ENCODE data around the gene EPB41L4B. TPM values are rescaled to one million over a fixed set of nuclear protein-coding genes. Genes with fewer than 3 reads are reported as not detected.

EPB41L4B gene
- total and polyA plus RNA-seq, 2 experiments from 2014 or later: 11.0 to 32.2 TPM

DNA sequence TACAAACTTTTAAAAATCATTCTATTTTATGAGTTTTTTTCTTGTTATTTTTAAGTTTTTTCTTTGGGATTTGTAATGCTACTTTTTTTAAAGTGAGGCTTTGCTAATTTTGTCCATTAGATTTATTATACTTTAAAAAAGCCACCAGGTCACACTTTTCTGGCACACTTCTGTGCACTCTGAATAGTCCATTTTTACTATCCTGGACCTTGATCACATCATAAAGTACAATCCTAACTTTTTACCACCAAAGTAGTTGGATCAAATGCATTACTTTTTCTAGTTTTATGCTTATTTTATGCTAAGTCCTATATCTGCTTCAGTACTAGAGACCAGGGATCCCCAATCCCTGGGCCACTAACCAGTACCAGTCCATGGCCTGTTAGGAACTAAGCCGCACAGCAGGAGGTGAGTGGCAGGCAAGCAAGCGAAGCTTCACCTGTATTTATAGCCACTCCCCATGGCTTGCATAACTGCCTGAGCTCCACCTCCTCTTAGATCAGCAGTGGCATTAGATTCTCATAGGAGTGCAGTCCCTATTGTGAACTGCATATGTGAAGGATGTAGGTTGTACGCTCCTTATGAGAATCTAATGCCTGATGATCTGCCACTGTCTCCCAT lies 169.8 kb downstream of the EPB41L4B start:
- Histone ChIP-seq H3K79me2 (replicated peaks; ENCODE audit: insufficient read depth) (no peaks in the 10 kb centered on the region), H3K27me3 (ENCODE audit: insufficient read depth) (no peaks in the 10 kb centered on the region), H3F3A (replicated peaks; ENCODE audit: low read depth) (no peaks in the 10 kb centered on the region), H3K4me2 (no peak overlapping the region), H3K4me1 (ENCODE audit: insufficient read depth) (no peaks in the 10 kb centered on the region), H3K9me2 (ENCODE audit: insufficient read depth) (no peaks in the 10 kb centered on the region), H4K20me1 (replicated peaks; ENCODE audit: insufficient read depth) (no peaks in the 10 kb centered on the region), H3K36me3 (ENCODE audit: insufficient read depth) (peaks cover 8% of the 10 kb centered on the region; the same call in 1 of the 2 replicates), H3K4me3 (no peak overlapping the region), H3K27ac (ENCODE audit: low read depth) (no peak overlapping the region), H2AFZ (no peak overlapping the region)
- ATAC-seq: no peak
- Mint-ChIP-seq H3K27me3 (ENCODE audit: insufficient read depth, low read depth, poor library complexity) (no peaks in the 10 kb centered on the region), H3K36me3 (ENCODE audit: low read depth) (peaks cover 10% of the 10 kb centered on the region), H3K4me3 (no peak overlapping the region), H3K9me3 (peaks cover 34% of the 10 kb centered on the region), H3K27ac (no peak overlapping the region), H3K4me1 (no peaks in the 10 kb centered on the region)
- TF ChIP-seq JUNB (IDR thresholded peaks at IDR 0.05; ENCODE audit: unreplicated experiment) (no peak), EZH2 (IDR thresholded peaks at IDR 0.05; ENCODE audit: low read depth, unreplicated experiment) (no peak), ZNF331 (CRISPR knock-in tag; IDR thresholded peaks at IDR 0.05; ENCODE audit: low read depth) (no peak), NANOG (IDR thresholded peaks at IDR 0.05; ENCODE audit: borderline replicate concordance) (no peak), ZNF114 (CRISPR knock-in tag; IDR thresholded peaks at IDR 0.05) (no peak), CREB1 (CRISPR knock-in tag; IDR thresholded peaks at IDR 0.05; ENCODE audit: low read depth) (no peak)
- TF ChIP-seq, protein P1, sequence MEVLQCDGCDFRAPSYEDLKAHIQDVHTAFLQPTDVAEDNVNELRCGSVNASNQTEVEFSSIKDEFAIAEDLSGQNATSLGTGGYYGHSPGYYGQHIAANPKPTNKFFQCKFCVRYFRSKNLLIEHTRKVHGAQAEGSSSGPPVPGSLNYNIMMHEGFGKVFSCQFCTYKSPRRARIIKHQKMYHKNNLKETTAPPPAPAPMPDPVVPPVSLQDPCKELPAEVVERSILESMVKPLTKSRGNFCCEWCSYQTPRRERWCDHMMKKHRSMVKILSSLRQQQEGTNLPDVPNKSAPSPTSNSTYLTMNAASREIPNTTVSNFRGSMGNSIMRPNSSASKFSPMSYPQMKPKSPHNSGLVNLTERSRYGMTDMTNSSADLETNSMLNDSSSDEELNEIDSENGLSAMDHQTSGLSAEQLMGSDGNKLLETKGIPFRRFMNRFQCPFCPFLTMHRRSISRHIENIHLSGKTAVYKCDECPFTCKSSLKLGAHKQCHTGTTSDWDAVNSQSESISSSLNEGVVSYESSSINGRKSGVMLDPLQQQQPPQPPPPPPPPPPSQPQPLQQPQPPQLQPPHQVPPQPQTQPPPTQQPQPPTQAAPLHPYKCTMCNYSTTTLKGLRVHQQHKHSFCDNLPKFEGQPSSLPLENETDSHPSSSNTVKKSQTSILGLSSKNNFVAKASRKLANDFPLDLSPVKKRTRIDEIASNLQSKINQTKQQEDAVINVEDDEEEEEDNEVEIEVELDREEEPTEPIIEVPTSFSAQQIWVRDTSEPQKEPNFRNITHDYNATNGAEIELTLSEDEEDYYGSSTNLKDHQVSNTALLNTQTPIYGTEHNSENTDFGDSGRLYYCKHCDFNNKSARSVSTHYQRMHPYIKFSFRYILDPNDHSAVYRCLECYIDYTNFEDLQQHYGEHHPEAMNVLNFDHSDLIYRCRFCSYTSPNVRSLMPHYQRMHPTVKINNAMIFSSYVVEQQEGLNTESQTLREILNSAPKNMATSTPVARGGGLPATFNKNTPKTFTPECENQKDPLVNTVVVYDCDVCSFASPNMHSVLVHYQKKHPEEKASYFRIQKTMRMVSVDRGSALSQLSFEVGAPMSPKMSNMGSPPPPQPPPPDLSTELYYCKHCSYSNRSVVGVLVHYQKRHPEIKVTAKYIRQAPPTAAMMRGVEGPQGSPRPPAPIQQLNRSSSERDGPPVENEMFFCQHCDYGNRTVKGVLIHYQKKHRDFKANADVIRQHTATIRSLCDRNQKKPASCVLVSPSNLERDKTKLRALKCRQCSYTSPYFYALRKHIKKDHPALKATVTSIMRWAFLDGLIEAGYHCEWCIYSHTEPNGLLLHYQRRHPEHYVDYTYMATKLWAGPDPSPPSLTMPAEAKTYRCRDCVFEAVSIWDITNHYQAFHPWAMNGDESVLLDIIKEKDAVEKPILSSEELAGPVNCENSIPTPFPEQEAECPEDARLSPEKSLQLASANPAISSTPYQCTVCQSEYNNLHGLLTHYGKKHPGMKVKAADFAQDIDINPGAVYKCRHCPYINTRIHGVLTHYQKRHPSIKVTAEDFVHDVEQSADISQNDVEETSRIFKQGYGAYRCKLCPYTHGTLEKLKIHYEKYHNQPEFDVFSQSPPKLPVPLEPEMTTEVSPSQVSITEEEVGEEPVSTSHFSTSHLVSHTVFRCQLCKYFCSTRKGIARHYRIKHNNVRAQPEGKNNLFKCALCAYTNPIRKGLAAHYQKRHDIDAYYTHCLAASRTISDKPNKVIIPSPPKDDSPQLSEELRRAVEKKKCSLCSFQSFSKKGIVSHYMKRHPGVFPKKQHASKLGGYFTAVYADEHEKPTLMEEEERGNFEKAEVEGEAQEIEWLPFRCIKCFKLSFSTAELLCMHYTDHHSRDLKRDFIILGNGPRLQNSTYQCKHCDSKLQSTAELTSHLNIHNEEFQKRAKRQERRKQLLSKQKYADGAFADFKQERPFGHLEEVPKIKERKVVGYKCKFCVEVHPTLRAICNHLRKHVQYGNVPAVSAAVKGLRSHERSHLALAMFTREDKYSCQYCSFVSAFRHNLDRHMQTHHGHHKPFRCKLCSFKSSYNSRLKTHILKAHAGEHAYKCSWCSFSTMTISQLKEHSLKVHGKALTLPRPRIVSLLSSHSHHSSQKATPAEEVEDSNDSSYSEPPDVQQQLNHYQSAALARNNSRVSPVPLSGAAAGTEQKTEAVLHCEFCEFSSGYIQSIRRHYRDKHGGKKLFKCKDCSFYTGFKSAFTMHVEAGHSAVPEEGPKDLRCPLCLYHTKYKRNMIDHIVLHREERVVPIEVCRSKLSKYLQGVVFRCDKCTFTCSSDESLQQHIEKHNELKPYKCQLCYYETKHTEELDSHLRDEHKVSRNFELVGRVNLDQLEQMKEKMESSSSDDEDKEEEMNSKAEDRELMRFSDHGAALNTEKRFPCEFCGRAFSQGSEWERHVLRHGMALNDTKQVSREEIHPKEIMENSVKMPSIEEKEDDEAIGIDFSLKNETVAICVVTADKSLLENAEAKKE (CRISPR knock-in tag; IDR thresholded peaks at IDR 0.05): no peak
- TF ChIP-seq, protein P2, sequence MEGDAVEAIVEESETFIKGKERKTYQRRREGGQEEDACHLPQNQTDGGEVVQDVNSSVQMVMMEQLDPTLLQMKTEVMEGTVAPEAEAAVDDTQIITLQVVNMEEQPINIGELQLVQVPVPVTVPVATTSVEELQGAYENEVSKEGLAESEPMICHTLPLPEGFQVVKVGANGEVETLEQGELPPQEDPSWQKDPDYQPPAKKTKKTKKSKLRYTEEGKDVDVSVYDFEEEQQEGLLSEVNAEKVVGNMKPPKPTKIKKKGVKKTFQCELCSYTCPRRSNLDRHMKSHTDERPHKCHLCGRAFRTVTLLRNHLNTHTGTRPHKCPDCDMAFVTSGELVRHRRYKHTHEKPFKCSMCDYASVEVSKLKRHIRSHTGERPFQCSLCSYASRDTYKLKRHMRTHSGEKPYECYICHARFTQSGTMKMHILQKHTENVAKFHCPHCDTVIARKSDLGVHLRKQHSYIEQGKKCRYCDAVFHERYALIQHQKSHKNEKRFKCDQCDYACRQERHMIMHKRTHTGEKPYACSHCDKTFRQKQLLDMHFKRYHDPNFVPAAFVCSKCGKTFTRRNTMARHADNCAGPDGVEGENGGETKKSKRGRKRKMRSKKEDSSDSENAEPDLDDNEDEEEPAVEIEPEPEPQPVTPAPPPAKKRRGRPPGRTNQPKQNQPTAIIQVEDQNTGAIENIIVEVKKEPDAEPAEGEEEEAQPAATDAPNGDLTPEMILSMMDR (conservative IDR thresholded peaks at IDR 0.05; ENCODE audit: low read depth in 2 of 2): no peak
- no peak for DNase-seq (ENCODE audit: low spot score)
